ENCODE measurements around the gene RBM44.
"Not testable (repeated sequence)": the region's sequence is repeated elsewhere in the genome, so short reads cannot be mapped to it uniquely, and the experiment has no call there.

DNA sequence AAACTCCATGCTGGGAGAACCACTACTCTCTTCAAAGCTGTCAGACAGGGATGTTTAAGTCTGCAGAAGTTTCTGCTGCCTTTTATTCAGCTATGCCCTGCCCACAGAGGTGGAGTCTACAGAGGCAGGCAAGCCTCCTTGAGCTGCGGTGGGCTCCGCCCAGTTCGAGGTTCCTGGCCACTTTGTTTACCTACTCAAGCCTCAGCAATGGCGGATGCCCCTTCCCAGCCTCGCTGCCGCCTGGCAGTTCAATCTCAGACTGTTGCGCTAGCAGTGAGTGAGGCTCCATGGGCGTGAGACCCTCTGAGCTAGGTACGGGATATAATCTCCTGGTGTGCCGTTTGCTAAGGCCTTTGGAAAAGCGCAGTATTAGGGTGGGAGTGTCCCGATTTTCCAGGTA lies 50.4 kb downstream of the RBM44 start:
- TF ChIP-seq POLR2A (IDR thresholded peaks at IDR 0.05): not testable (repeated sequence)
- TF ChIP-seq, protein P1, sequence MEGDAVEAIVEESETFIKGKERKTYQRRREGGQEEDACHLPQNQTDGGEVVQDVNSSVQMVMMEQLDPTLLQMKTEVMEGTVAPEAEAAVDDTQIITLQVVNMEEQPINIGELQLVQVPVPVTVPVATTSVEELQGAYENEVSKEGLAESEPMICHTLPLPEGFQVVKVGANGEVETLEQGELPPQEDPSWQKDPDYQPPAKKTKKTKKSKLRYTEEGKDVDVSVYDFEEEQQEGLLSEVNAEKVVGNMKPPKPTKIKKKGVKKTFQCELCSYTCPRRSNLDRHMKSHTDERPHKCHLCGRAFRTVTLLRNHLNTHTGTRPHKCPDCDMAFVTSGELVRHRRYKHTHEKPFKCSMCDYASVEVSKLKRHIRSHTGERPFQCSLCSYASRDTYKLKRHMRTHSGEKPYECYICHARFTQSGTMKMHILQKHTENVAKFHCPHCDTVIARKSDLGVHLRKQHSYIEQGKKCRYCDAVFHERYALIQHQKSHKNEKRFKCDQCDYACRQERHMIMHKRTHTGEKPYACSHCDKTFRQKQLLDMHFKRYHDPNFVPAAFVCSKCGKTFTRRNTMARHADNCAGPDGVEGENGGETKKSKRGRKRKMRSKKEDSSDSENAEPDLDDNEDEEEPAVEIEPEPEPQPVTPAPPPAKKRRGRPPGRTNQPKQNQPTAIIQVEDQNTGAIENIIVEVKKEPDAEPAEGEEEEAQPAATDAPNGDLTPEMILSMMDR (IDR thresholded peaks at IDR 0.05): not testable (repeated sequence)
